Stimulated activated CD4-positive, alpha-beta T cell treated with anti-CD3 and anti-CD28 coated beads, Interleukin-1b, Interleukin-23, amount 100 ng/mL, for 1 hour (primary cell): Measurements from ENCODE around the gene FBXO10.
"Not testable (repeated sequence)": the region's sequence is repeated elsewhere in the genome, so short reads cannot be mapped to it uniquely, and the experiment has no call there.

Experiments
- DNase-seq, 2 donors: peaks; one replicate each; pipeline ENCODE4 v3.0.0-alpha.2; 2020; ENCODE audit warnings: low read depth in 2 of 2

Gene FBXO10

GRCh38 chr9:37575921-37576721 is at the start of gene FBXO10:
Gene FBXO10 (minus strand): TSS chr9:37576380. CDS start chr9:37541768, 34,612 bp downstream.
- no peak for DNase-seq

GRCh38 chr9:37625758-37626147 is 49.6 kb upstream of the FBXO10 start:
- no peak for DNase-seq

DNA sequence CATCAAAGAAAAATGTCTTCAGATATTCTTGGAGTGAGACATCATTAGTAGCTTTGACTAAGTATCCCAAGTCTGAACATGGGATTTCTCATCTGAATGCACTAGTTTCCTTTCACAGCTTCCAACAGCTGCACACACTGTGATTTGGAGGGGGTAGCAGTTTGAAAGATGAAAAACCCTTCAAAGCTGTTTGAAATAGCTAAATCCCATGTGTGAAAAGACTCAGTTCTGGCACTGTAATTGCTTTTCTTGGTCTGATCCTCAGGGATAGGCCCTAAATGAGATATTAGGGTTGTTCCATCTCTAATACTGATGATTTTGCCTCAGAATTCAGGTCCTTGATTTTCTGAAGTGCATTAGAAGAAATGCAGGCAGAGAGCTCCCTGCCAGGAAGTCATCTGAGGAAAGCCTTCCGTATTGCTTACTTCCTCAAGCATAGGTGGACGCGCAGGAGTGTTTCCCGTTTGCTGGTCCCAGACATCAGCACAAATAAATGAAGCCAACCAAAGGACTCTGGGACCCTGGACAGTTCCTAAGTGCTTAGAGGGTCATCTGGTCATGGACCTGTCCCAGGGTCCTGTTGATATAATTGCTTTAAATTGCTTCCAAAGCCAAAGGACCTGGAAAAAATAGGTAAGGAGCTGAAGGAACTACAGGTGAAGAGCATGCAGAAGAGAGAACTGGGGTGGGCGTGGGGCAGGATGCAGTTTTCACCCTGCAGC is 49.0 kb upstream of the FBXO10 start:
- no peak for DNase-seq

DNA sequence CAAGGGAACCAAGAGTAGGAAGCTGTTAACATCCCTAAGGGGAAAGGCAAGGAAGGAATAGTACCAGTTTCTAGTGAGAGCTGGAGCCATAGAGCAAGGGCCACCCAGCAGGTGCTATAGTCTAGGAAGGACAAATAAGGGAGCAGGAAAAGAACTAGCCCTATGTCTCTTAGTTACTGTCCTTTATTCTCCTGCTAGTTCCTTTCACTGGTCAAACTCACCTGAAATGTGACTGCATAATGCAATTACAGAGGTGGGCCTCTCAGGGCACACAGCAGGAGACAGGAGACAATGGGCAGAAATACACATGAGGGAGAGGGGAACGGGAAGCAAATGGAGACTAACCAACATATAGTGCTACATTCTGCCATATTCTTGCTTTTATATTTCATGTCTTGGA is 47.9 kb upstream of the FBXO10 start:
- no peak for DNase-seq

DNA sequence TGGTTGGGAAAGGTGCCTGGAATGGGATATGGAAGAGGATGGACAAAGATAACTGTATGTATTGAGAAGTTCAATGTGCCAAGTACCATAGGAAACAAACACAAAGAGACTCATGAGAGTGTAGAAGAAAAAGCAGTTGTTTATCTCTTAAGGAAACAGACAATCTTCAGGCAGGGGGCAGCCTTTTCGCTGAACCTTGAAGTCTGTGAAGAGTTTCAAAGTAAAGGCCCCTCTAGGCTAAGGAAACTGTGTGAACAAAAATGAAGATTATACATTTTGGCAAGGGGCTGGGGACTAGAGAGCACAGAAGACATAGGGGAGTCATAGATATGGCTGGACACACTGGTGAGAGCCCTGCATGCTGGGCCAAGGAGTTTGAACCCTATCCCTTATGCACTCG is 47.1 kb upstream of the FBXO10 start:
- no peak for DNase-seq

DNA sequence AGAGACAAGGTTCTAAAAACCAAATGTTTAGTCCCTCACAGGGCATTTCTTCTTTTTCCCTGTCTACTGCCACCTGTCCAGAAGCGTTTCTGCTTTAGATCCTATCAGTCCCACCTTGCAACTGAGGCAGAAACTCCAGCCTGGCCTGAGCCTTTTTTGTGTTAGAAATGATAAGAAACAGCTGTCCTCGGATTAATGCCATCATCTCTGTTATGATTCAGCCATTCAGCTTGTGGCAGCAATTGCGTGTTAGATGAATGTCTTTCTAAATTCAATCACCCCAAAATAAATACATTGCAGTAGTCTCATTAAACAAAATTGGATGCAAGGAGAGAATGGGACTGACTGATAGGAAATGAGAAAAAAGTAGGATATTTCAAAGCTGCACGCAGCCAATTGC is 46.3 kb upstream of the FBXO10 start:
- no peak for DNase-seq

- no peak for DNase-seq
These were observed 45.3 kb upstream of the FBXO10 start for GRCh38 chr9:37621273-37622121.

DNA sequence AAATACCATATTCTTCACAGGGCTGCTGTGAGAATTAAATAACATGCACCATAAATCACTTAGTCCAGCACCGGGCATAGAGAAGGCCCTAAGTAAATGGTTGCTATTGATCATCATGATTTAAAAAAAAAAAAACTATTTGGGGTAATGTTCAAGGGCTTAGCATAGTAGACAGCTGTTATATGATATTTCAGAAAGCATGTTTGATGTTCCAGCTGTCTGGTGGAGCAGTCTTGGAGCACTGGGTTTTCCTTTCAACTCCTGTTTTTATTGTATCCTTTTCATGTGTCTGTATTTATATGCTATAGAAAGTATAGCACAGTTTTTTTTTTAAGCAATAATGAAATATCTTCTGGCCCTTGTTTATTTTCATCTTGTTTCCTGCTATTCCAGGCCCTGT is 44.2 kb upstream of the FBXO10 start:
- DNase-seq = no peak

DNA sequence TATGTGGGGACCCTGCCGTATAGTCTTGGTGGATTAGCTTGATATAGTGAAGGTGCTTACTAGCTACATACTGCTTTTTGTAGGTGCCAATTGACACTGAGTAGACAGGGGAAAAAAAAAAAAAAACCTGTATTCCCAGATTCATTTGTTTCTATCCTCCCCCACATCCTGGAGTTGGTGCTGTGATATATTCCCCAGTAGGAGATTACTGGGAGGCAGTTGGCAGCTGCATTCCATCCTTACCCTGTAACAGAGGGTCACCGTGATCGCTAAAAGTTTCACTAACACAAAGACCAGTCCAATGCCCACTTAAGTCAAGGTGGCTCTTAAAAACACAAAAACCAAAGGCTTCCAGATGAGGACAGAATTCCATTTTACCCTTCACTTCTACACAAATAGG is 43.6 kb upstream of the FBXO10 start:
- no peak for DNase-seq

GRCh38 chr9:37618817-37619216 is 42.6 kb upstream of the FBXO10 start:
- no peak for DNase-seq

GRCh38 chr9:37617832-37618231 is 41.7 kb upstream of the FBXO10 start:
- DNase-seq = no peak

GRCh38 chr9:37617161-37617560 is 41.0 kb upstream of the FBXO10 start:
- DNase-seq = no peak

DNA sequence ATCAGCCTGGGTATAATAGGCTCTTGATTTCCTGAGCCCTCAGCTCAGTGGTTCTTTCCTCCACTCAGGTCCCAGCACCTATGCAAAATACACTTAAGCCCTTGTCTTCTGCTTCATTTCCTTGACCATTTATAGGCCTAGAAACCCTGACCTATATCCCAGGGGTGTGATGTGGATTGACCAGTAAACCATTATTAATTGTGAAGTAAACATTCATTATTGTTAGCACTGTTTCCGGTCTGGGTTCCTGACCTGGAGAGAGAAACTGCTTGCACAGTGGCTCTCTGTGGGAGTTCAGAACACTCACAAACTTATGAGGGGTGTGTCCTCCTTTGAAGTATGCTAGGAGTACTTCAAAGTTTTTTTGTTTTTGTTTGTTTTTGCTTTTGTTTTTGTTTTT is 35.8 kb upstream of the FBXO10 start:
- no peak for DNase-seq

GRCh38 chr9:37611014-37611413 is 34.8 kb upstream of the FBXO10 start:
- no peak for DNase-seq

- no peak for DNase-seq
These were observed 33.7 kb upstream of the FBXO10 start for GRCh38 chr9:37609735-37610397.

DNA sequence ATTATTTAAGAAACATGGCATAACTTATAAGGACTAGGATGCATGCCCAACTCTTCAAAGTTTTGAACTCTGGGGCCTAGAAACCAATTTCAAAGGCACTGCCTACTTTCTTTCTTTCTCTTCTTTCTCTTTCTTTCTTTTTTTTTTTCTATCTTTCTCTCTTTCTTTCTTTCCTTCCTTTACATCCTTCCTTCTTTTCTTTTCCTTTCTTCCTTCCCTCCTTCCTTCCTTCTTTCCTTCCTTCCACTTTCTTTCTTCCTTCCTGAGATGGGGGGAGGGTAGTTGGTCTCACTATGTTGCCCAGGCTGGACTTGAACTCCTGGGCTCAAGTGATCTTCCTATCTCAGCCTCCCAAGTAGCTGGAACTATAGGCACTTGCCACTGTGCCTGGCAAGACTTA is 32.1 kb upstream of the FBXO10 start:
- no peak for DNase-seq

GRCh38 chr9:37604296-37604695 is 28.1 kb upstream of the FBXO10 start:
- DNase-seq = no peak

DNA sequence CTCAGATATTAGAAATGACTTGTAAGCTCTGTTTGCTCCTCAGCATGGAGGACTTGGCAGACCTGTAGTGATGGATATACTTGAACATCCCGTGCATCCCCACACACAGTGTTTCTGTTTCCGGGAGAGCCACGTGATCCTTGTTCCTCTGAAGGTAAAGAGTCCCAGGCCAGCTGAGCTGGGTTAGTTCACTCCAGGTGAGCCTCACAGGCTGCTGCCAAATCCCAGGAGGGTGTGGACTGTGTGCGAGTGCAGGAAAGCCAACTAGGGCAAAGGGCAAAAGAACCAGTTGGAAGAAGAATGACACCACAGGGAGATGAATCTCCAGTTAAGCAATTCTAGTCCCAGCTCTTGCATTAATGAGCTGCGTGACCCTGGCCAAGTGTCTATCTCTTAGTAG is 26.6 kb upstream of the FBXO10 start:
- DNase-seq = no peak

- not testable (repeated sequence) for DNase-seq
These were observed 25.9 kb upstream of the FBXO10 start for GRCh38 chr9:37602061-37602460.

- no peak for DNase-seq
These were observed 20.3 kb upstream of the FBXO10 start for GRCh38 chr9:37596504-37596903.

DNA sequence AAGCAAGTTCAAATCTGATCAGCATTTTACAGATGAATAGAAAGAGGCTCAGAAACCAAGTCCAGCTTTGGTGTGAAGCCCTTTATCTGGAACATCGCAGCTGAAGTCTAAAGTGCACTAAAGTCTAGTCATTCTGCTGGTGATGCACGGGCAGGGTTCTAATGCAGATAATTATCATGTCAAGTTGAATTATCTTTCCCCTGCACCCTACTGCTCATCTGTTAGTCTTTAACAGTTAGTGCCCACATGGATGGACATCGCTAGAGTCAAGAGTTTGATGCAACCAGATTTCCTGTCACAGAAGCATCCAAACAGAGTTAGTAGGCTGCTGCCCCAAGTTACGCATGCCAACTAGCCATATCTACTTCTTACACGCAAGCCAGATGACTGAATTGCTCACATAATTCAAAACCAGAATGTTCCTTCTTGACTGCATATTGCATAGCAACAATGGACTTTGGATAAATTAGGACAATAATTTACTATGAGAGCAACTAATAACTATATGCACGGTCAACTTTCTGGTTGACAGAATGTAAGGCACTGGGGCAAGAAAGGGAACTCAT is 17.8 kb upstream of the FBXO10 start:
- no peak for DNase-seq
